ENCODE results near the gene PPP2CA.

The PPP2CA gene

DNA sequence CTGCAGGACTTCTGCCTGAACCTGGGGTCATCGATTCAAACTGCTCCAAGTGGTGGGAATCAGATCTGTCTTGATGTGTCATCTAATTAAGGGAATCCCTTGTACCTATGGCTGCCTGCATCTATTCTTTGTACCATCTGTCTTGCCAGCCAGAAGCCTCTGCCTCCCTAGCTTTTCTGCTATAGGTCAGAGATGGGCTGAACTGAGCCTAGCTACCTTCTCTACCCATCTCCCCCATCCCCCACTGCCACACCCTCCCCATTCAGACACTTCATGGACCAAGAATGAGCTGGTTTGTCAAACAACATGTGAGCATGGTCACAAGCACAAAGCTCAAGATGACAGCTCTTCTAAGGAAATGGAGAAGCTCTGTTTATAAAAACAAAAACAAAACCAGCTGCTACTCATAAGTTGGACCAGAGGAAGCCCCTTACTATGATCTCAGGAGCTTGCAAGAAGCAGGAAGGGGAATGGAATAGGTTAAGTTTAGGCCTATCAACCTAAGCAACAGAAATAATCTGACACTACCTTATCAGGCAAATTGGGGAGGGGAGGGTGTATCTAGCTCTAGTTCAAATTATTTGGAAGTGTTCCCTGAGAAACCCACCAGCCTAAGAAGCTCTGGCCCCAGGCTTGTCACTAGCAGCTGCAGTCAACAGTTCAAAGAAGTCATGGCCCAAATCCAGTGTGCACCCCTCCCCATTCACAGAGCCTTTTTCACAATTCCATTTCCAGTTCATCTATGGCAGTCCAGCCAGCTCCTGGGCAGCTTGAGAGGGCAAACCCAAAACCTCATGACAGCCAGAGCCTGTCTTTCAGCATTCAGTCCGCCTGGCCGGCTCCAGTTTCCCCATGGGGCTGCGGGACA lies 79.0 kb downstream of the PPP2CA start:
- DNase-seq: no peak

DNA sequence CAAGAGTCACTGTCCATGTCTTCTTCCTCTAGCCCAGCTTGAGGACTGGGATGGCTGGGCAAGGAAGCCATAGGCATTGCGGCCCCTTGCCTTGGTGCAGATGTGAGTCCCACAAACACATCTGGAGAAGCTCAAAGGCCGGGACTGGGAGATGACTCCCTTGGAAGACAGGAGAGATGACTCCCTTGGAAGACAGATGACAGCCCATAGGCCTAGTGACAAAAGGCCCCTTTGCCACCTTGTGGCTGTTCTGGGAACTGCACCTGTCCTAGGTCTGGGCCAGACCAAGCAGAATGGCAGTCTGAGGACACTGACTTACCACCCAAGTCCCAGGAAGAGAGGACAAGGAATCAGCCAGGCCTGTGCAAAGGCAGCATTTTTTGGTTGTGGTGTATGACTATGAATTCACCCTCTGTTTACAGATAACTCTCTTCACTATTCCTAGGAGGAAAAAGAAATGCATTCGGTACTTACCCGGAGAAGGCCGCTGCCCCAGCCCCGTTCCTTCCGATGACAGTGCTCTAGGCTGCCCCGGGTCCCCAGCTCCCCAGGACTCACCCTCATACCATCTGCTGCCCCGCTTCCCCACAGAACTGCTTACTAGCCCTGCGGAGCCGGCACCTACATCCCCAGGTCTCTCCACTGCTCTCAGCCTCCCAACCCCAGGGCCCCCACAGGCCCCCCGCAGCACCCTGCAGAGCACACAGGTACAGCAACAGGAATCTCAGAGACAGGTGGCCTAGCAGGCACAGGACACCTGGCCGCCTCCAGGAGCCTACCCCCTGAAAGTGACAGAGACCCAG lies 79.9 kb downstream of the PPP2CA start:
- no peak for DNase-seq

DNA sequence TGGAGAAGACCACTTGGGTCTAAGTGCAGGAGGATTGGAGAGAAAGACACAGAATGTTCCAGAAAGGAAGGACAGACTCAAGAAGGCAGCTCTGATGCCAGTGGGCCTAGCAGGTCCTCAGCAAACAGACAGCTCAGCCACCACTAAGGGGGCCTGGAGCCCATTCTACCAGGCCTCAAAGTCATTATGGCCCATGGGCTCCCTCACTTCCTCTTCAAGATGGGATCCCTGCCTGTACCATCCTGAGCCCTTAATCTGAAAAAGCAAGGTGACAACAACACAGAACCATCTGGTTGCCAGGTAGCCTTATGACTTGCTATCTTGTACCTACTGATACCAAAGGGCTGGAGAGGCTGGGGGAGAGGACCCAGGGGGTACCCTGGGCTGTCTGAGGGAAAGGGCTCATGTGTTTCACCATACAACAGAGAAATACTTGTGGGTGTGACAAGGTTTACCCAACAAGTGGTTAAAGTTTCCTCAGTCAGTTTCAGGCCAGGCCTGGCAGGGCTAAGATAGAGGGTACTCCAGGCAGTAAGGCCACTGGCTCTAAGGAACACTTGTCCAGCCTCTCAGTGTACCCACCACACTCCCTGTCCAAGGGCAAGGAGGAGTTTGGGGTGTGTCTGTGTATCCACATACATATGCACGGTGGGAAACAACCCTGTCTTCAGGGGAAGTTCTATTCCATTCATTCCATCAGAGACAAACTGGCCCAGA lies 80.7 kb downstream of the PPP2CA start:
- no peak for DNase-seq

All from NCI-H1417 treated with DMSO at 0.1 percent for 48 hours (cell line).